Suprapubic skin (tissue), 4 donors: Measurements from ENCODE around the gene HNRNPC. TPM values are rescaled to one million over a fixed set of nuclear protein-coding genes. Genes with fewer than 3 reads are reported as not detected.
"Not testable (repeated sequence)": the region's sequence is repeated elsewhere in the genome, so short reads cannot be mapped to it uniquely, and the experiment has no call there.

Source experiments
- DNase-seq, 2 donors: peaks; one replicate each; pipeline ENCODE4 v3.0.0-alpha.2; 2019; ENCODE audit warnings: low spot score in 2 of 2
- H3K27ac ChIP-seq: fragments of 200-600 bp; sonication (generic); one replicate; pipeline ENCODE4 v1.5.1; 2019
- H3K27me3 ChIP-seq: fragments of 200-600 bp; sonication (generic); one replicate; pipeline ENCODE4 v1.5.1; 2019
- H3K36me3 ChIP-seq: fragments of 200-600 bp; sonication (generic); one replicate; pipeline ENCODE4 v1.5.1; 2019
- H3K4me1 ChIP-seq: fragments of 200-600 bp; sonication (generic); one replicate; pipeline ENCODE4 v1.5.1; 2019
- H3K4me3 ChIP-seq: fragments of 200-600 bp; sonication (generic); one replicate; pipeline ENCODE4 v1.5.1; 2019; ENCODE audit warnings: mild to moderate bottlenecking
- H3K9me3 ChIP-seq: fragments of 200-600 bp; sonication (generic); one replicate; pipeline ENCODE4 v1.5.1; 2019
- CTCF ChIP-seq, 2 donors: fragments of 200-600 bp in 1 of 2; fragments of 450-650 bp in 1 of 2; sonication (generic) in 1 of 2; IDR thresholded peaks; one replicate each; pipeline ENCODE4 v1.5.1; 2016 to 2019; ENCODE audit warnings: antibody characterized with exemption in 2 of 2, mild to moderate bottlenecking in 1 of 2, moderate library complexity in 1 of 2
- EP300 ChIP-seq: sonication (generic); formaldehyde crosslinking; IDR thresholded peaks from one replicate; pipeline ENCODE4 v1.6.1; 2017; ENCODE audit warnings: antibody characterized with exemption
- POLR2A ChIP-seq, 2 donors: fragments of 450-650 bp; IDR thresholded peaks; one replicate each; pipeline ENCODE4 v1.6.1; 2017; ENCODE audit warnings: antibody characterized with exemption in 2 of 2, mild to moderate bottlenecking in 2 of 2, moderate library complexity in 2 of 2
- POLR2AphosphoS5 ChIP-seq, 3 donors: sonication (generic); formaldehyde crosslinking; IDR thresholded peaks; one replicate each; pipeline ENCODE4 v1.6.1; 2017; ENCODE audit warnings: antibody characterized with exemption in 3 of 3
- WGBS: methylation state at CpG from one replicate; pipeline ENCODE4 v1.1.5; 2018; 5-methylcytosine and 5-hydroxymethylcytosine counted together
- total RNA-seq, 4 donors: library from RNA; depleted of rRNA; stranded (reverse); fragments of >200 nt; gene quantifications; one replicate each; pipeline ENCODE4 v1.1.0, GENCODE V29; 2016

Gene HNRNPC
- total RNA-seq, 4 donors from 2014 or later = 355 to 512 (median 409) TPM

GRCh38 chr14:21287168-21287567 lies 17.9 kb upstream of the HNRNPC start:
- DNase-seq = no peak
- no peaks in the 10 kb centered on the region for H3K27me3 ChIP-seq
- TF ChIP-seq POLR2A (IDR thresholded peaks at IDR 0.05) (no peak), EP300 (no peak), POLR2AphosphoS5 (IDR thresholded peaks at IDR 0.05) (no peak)
- no peaks in the 10 kb centered on the region for H3K36me3 ChIP-seq
- H3K4me3 ChIP-seq = no peak overlapping the region
- WGBS = 87% methylated on average over 6 of the region's 6 CpGs
- no peaks in the 10 kb centered on the region for H3K4me1 ChIP-seq
- H3K27ac ChIP-seq = no peak overlapping the region
- H3K9me3 ChIP-seq = no peaks in the 10 kb centered on the region

- H3K4me3 ChIP-seq, H3K36me3 ChIP-seq, H3K4me1 ChIP-seq, H3K27me3 ChIP-seq, DNase-seq, H3K9me3 ChIP-seq, H3K27ac ChIP-seq: not testable (repeated sequence)
- WGBS = 91% methylated on average over 2 of the region's 2 CpGs
Measured at GRCh38 chr14:21286516-21286915, 17.3 kb upstream of the HNRNPC start.

- H3K4me1 ChIP-seq, H3K4me3 ChIP-seq, H3K27ac ChIP-seq, H3K36me3 ChIP-seq, DNase-seq, H3K9me3 ChIP-seq, H3K27me3 ChIP-seq: not testable (repeated sequence)
- 76% methylated on average over 8 of the region's 8 CpGs for WGBS
Measured at GRCh38 chr14:21281917-21282316, 12.7 kb upstream of the HNRNPC start.

GRCh38 chr14:21279783-21280182 lies 10.5 kb upstream of the HNRNPC start, which contains the start of gene RPGRIP1:
RPGRIP1 (plus strand) TSS chr14:21280083; CDS start chr14:21287977, 7,894 bp downstream.
- H3K36me3 ChIP-seq = no peaks in the 10 kb centered on the region
- H3K4me1 ChIP-seq = no peaks in the 10 kb centered on the region
- 83% methylated on average over 2 of the region's 2 CpGs for WGBS
- DNase-seq = no peak
- H3K27ac ChIP-seq = no peak within 1 kb of the TSS
- H3K4me3 ChIP-seq = no peak within 1 kb of the TSS
- no peak for TF ChIP-seq EP300
- TF ChIP-seq POLR2AphosphoS5 (IDR thresholded peaks at IDR 0.05) = no peak
- TF ChIP-seq POLR2A (IDR thresholded peaks at IDR 0.05) = no peak
- no peak for TF ChIP-seq CTCF (IDR thresholded peaks at IDR 0.05)
- H3K9me3 ChIP-seq = no peaks in the 10 kb centered on the region
- no peaks in the 10 kb centered on the region for H3K27me3 ChIP-seq

GRCh38 chr14:21278632-21279031 lies 9.4 kb upstream of the HNRNPC start:
- Histone ChIP-seq H3K36me3 (no peaks in the 10 kb centered on the region), H3K9me3 (no peaks in the 10 kb centered on the region), H3K4me3 (no peak overlapping the region), H3K4me1 (no peaks in the 10 kb centered on the region), H3K27ac (no peak overlapping the region), H3K27me3 (no peaks in the 10 kb centered on the region)
- 66% methylated on average over 4 of the region's 4 CpGs for WGBS
- no peak for DNase-seq
- TF ChIP-seq POLR2AphosphoS5 (IDR thresholded peaks at IDR 0.05) (no peak), EP300 (no peak), CTCF (IDR thresholded peaks at IDR 0.05) (no peak), POLR2A (IDR thresholded peaks at IDR 0.05) (no peak)

- WGBS = 88% methylated on average over 9 of the region's 9 CpGs
- Histone ChIP-seq H3K4me1 (no peaks in the 10 kb centered on the region), H3K9me3 (no peaks in the 10 kb centered on the region), H3K27me3 (no peaks in the 10 kb centered on the region), H3K36me3 (no peaks in the 10 kb centered on the region), H3K4me3 (no peak overlapping the region), H3K27ac (no peak overlapping the region)
- TF ChIP-seq POLR2AphosphoS5 (IDR thresholded peaks at IDR 0.05) (no peak), CTCF (IDR thresholded peaks at IDR 0.05) (no peak), EP300 (no peak), POLR2A (IDR thresholded peaks at IDR 0.05) (no peak)
- DNase-seq = no peak
Measured at GRCh38 chr14:21275261-21275858, 6.1 kb upstream of the HNRNPC start.

GRCh38 chr14:21272661-21273060 lies 3.4 kb upstream of the HNRNPC start:
- H3K27me3 ChIP-seq, H3K4me3 ChIP-seq, H3K27ac ChIP-seq, H3K9me3 ChIP-seq, DNase-seq, H3K36me3 ChIP-seq, H3K4me1 ChIP-seq: not testable (repeated sequence)
- 94% methylated on average over 17 of the region's 17 CpGs for WGBS
